ENCODE measurements around the gene ANK2.
A peak's percentile ranks its signal among the peaks of the same experiment; 100 is the strongest.
"Not testable (repeated sequence)": the region's sequence is repeated elsewhere in the genome, so short reads cannot be mapped to it uniquely, and the experiment has no call there.

Gene ANK2

GRCh38 chr4:113236916-113237315, 187.5 kb downstream of the ANK2 start:
- TF ChIP-seq CTCF (conservative IDR thresholded peaks at IDR 0.05) (no peak), ZFX (IDR thresholded peaks at IDR 0.05) (no peak)
- H3K27ac ChIP-seq: no peak overlapping the region

DNA sequence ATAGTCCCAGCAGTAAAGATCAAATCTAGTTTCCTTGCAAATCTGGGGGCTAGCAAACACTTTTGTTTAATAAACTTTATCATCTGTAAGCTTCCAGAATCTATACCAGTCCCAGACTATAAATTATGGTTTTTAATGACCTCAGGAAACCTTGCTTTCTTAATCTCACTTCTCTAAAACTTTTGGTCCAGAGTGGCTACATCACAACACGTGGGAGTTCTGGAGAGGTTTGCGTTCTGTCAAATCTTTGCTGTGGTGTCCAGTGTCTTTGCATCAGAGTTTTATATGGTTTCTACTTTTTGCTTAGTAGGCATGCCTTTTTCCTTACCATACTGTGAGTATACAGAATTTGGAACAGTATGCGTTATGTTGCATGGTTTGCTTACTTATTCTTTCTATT, 193.9 kb downstream of the ANK2 start:
- no peak for TF ChIP-seq ZFX (IDR thresholded peaks at IDR 0.05)
- TF ChIP-seq CTCF (conservative IDR thresholded peaks at IDR 0.05): no peak
- no peak overlapping the region for H3K27ac ChIP-seq

GRCh38 chr4:113244747-113245146, 195.3 kb downstream of the ANK2 start:
- not testable (repeated sequence) for H3K27ac ChIP-seq

DNA sequence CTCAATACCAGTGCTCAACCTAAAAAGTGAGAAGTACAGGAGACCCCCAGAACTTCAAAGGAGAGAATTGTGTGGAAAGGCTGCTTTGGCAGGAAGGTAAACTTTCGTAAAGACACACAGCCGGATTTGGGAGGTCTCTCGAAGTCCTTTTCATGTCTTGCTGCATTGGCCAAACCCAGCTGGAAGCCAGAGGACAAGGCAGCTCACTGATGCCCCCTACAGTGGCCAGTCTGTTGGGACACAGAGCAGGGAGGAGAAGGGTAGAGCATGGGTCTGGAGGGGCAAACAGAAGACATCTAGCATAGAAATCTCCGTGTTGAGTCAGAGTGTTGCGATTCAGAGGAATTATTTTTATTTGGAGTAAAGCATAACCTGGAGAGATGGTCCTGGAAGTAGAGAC, 198.9 kb downstream of the ANK2 start:
- peak; percentile 20 for TF ChIP-seq CTCF (conservative IDR thresholded peaks at IDR 0.05)
- no peak for TF ChIP-seq ZFX (IDR thresholded peaks at IDR 0.05)
- no peak overlapping the region for H3K27ac ChIP-seq

- TF ChIP-seq CTCF (conservative IDR thresholded peaks at IDR 0.05) (no peak), ZFX (IDR thresholded peaks at IDR 0.05) (no peak)
- no peak overlapping the region for H3K27ac ChIP-seq
These were observed 206.2 kb downstream of the ANK2 start for GRCh38 chr4:113255628-113256027.

GRCh38 chr4:113256946-113257345, 207.5 kb downstream of the ANK2 start:
- H3K27ac ChIP-seq: no peak overlapping the region
- TF ChIP-seq CTCF (conservative IDR thresholded peaks at IDR 0.05) (no peak), ZFX (IDR thresholded peaks at IDR 0.05) (no peak)

DNA sequence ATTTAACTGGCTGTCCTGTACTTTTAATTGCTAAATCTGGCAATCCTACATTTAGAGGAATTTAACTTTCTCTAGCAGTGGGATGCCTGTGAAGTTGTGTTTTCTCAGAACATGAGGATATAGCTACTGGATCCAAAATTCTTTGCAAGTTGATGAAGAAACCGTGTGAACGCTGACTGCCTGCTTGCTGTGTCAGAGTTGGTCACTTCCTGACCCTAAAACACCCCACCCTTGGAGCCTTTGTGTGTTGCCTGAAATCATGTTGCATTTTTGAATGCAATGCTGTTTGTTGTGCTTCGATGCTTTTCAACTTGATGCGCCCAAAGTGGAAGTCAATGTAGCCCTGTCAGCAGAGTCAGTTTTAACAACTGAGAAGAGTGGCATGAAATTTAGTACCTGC, 211.2 kb downstream of the ANK2 start:
- TF ChIP-seq CTCF (conservative IDR thresholded peaks at IDR 0.05): no peak
- no peak for TF ChIP-seq ZFX (IDR thresholded peaks at IDR 0.05)
- no peak overlapping the region for H3K27ac ChIP-seq

DNA sequence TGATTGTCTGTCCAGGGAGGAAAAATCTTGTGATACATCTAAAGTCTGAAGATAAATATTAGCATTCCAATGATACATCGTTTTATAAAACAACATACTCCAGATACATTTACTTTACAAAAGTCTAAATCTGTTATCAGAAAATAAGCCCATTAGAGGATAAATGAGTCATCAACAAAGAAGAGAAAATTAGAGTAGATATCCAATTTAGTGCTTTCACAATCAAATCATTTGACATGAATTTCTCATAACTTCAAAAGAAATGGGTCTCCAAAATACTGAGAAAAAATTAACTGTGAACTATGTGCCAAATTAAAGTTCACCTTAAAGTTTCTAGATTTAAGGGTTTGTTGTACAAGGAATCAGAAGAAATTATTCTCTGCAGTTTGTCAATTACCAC, 213.8 kb downstream of the ANK2 start:
- no peak for TF ChIP-seq CTCF (conservative IDR thresholded peaks at IDR 0.05)
- no peak for TF ChIP-seq ZFX (IDR thresholded peaks at IDR 0.05)
- no peak overlapping the region for H3K27ac ChIP-seq
